Activated CD8-positive, alpha-beta T cell treated with anti-CD3 and anti-CD28 coated beads, Interleukin-2, amount 10 ng/mL, durations not matched to agents 7 days and 5 days (primary cell): ENCODE measurements around the gene NPEPL1. TPM values are rescaled to one million over a fixed set of nuclear protein-coding genes. Genes with fewer than 3 reads are reported as not detected.
"Not testable (repeated sequence)": the region's sequence is repeated elsewhere in the genome, so short reads cannot be mapped to it uniquely, and the experiment has no call there.

Experiments used
- ATAC-seq: fragments of 150-1000 bp; cut with Tn5 transposase; one replicate; pipeline ENCODE4 v1.10.0; 2021; ENCODE audit warnings: moderate library complexity
- CTCF ChIA-PET: fragments of 350-600 bp; sonication (Branson Sonifier 250); formaldehyde crosslinking; loops from one replicate; lab custom pipeline; 2021; ENCODE audit warnings: antibody characterized with exemption; lab: Charles Lee
- POLR2A ChIA-PET: fragments of 350-600 bp; sonication (Branson Sonifier 250); formaldehyde crosslinking; loops from one replicate; lab custom pipeline; 2021; ENCODE audit warnings: antibody characterized with exemption; lab: Charles Lee
- DNase-seq: peaks from one replicate; pipeline ENCODE4 v3.0.0-alpha.2; 2020
- H3K27ac Mint-ChIP-seq: one replicate; pipeline ENCODE4 v1.8.0; 2021; ENCODE audit warnings: mild to moderate bottlenecking, mixed read lengths
- H3K27me3 Mint-ChIP-seq: one replicate; pipeline ENCODE4 v1.8.0; 2021; ENCODE audit warnings: low read depth, mixed read lengths
- H3K36me3 Mint-ChIP-seq: one replicate; pipeline ENCODE4 v1.8.0; 2021; ENCODE audit warnings: low read depth, mixed read lengths
- H3K4me1 Mint-ChIP-seq: one replicate; pipeline ENCODE4 v1.8.0; 2021; ENCODE audit warnings: low read depth, mixed read lengths
- H3K4me3 Mint-ChIP-seq: one replicate; pipeline ENCODE4 v1.8.0; 2021; ENCODE audit warnings: mild to moderate bottlenecking, mixed read lengths
- H3K9me3 Mint-ChIP-seq: one replicate; pipeline ENCODE4 v1.8.0; 2022; ENCODE audit warnings: mixed read lengths; ENCODE audit not compliant: insufficient read depth
- total RNA-seq, 2 experiments: library from RNA; stranded (reverse); gene quantifications; one replicate each; pipeline ENCODE4 v1.2.3, GENCODE V29; 2021

The NPEPL1 gene
- total RNA-seq, 2 experiments from 2014 or later: 22.9 to 26.8 TPM

DNA sequence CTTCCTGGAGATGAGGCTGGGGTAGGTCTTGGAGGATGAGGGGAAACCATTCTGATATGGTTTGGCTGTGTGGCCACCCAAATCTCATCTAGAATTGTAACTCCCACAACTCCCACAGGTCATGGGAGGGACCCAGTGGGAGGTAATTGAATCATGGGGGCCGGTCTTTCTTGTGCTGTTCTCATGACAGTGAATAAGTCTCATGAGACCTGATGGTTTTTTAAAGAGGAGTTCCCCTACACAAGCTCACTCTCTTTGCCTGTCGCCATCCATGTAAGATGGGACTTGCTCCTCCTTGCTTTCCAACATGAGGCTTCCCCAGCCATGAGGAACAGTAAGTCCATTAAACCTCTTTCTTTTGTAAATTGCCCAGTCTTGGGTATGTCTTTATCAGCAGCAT lies 58.1 kb downstream of the NPEPL1 start:
- H3K4me1 Mint-ChIP-seq, H3K4me3 Mint-ChIP-seq, ATAC-seq: not testable (repeated sequence)

DNA sequence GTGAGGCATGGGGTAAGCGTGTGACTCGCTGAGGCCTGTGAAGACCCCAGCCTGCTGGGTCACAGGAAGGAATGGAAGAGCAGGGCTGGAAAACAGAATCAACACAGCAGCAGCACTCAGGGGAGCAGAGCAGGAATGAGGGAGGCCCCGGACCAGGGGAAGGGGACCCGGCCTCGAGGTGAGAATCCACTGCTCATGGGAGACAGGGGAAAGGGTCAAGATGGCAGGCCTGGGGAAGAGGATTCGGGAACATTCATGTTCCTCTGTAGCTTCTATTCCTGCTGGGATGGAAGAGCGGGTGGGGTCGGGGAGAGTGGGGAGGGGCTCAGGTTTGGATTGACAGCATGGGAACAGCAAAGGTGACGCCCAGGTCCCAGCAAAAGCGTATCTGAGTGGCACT lies 59.4 kb downstream of the NPEPL1 start:
- ChIA-PET POLR2A (no interaction called here), CTCF (no interaction called here)
- no peak for ATAC-seq
- peaks cover 8% of the 10 kb centered on the region for H3K4me1 Mint-ChIP-seq
- DNase-seq: peak; percentile 6
- H3K9me3 Mint-ChIP-seq: no peaks in the 10 kb centered on the region
- H3K4me3 Mint-ChIP-seq: no peak overlapping the region
- H3K27ac Mint-ChIP-seq: no peak overlapping the region
- H3K36me3 Mint-ChIP-seq: no peaks in the 10 kb centered on the region
- H3K27me3 Mint-ChIP-seq: peaks cover 20% of the 10 kb centered on the region

More for the DNA sequence above, 58.1 kb downstream of the NPEPL1 start:
- DNase-seq, H3K9me3 Mint-ChIP-seq, H3K27ac Mint-ChIP-seq, H3K36me3 Mint-ChIP-seq, CTCF ChIA-PET: not testable (repeated sequence)
- peaks cover 15% of the 10 kb centered on the region for H3K27me3 Mint-ChIP-seq
- POLR2A ChIA-PET: interaction anchor here (0.9 kb wide), 1 partner anchor 515 kb away, joined by 3 read pairs; no protein-coding TSS in a partner anchor

DNA sequence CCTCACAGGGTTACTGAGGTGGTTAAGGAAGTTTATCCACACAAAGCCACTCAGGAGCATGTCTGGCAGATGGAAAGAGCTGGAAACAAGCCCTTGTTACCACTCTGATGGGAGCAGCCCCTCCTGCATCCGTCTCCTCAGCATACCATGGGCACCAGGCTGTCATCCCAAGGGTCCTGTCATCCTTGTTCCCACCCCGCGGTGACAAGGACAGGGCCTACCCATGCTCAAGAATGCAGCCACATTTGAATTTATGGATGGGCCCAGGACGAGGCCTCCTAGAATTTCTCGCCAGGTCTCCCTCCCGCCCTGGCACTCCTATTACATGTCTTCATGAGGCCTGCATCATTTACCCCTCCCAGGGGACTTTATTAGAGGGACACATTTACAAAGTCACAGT lies 60.0 kb downstream of the NPEPL1 start:
- POLR2A ChIA-PET: no interaction called here
- H3K4me1 Mint-ChIP-seq: peaks cover 8% of the 10 kb centered on the region
- H3K36me3 Mint-ChIP-seq: no peaks in the 10 kb centered on the region
- H3K27me3 Mint-ChIP-seq: peaks cover 19% of the 10 kb centered on the region
- ATAC-seq (no peak), DNase-seq (peak; percentile 5)
- H3K4me3 Mint-ChIP-seq: no peak overlapping the region
- no peaks in the 10 kb centered on the region for H3K9me3 Mint-ChIP-seq
- no peak overlapping the region for H3K27ac Mint-ChIP-seq
- CTCF ChIA-PET: no interaction called here

DNA sequence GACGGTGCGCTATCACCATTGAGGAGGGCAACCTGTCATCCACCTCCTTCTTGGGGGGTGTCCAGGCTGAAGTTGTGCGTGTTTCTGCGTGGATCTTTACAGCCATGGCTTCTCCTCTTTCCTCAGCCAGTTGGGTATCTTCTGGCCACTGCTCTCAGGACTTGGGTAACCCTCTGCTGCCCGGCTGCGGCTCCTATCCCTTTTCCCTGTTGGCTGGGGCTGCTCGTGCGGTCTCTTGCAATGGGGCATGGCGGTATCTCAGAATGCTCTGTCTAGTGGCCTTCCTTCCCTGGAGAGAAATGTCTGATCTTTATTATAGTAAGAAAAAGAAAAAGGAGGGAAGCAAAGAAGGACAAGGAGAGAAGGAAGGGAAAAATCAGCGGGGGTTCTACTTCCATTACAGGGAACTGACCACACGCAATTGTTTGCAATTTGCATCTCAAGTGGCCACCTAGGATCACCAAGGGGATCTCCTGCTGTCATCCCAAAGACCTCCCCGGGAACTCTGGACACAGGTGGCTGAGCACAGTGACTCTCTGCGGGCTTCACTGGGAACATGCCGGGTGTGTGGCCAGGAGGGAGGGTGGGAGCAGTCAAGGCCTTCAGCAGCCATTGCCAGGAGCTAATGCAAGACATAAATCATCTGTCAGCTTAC lies 60.8 kb downstream of the NPEPL1 start:
- Mint-ChIP-seq H3K36me3 (no peaks in the 10 kb centered on the region), H3K4me3 (no peak overlapping the region), H3K4me1 (peaks cover 8% of the 10 kb centered on the region), H3K9me3 (no peaks in the 10 kb centered on the region), H3K27ac (no peak overlapping the region), H3K27me3 (peaks cover 15% of the 10 kb centered on the region)
- ChIA-PET POLR2A (no interaction called here), CTCF (no interaction called here)
- ATAC-seq (no peak), DNase-seq (no peak)

DNA sequence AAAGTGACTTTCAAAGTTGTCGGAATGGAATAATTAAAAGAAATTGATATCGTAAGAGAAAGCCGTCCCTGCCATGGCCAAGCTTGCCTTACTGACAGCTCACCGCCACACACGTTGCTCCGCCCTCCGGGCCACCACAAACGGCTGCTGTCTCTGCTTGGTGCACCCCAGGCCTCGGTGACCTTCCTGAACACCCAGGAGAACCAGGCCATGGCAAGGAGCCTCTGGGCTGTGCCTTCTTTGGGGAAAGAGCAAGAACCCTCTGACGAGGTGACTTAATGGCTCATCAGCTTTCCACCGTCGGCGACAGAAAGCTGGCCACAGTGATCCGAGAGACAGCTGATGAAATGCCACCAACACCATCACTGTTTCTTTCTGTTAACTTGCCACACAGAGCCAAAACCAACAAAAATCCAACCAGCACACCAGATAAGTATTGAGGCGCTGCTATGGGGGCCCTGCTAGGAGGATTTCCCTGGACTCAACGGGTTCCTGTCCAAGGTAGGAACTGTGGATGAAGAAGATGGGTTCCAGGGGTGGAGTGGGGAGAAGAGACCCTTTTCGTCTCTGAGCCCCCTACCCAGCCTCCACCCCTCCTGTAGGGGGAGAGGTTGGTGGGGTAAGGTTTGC lies 61.4 kb downstream of the NPEPL1 start:
- ChIA-PET POLR2A (no interaction called here), CTCF (no interaction called here)
- H3K4me1 Mint-ChIP-seq: peaks cover 8% of the 10 kb centered on the region
- H3K4me3 Mint-ChIP-seq: no peak overlapping the region
- H3K9me3 Mint-ChIP-seq: no peaks in the 10 kb centered on the region
- no peaks in the 10 kb centered on the region for H3K36me3 Mint-ChIP-seq
- DNase-seq (no peak), ATAC-seq (no peak)
- H3K27ac Mint-ChIP-seq: no peak overlapping the region
- H3K27me3 Mint-ChIP-seq: peaks cover 15% of the 10 kb centered on the region

DNA sequence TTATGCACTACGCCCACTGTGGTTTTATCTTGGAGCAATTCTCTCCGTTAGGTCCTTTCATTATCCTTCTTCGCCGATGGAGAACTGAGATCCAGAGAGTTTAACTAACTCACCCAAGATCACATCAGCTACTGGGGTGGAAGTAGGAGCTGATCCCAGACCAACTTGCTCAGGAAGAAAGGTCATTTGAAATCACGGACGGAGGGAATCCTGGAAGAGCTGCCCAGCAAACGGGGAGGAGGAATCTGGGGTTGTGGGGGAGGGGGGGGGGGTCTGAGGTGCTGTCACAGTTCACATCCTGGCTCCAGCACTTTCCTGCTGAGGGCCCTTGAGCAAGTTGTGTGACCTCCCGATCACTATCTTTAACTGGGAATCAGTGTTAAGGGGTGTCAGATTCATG lies 62.0 kb downstream of the NPEPL1 start:
- ATAC-seq (no peak), DNase-seq (no peak)
- H3K9me3 Mint-ChIP-seq: no peaks in the 10 kb centered on the region
- H3K4me3 Mint-ChIP-seq: no peak overlapping the region
- H3K4me1 Mint-ChIP-seq: peaks cover 8% of the 10 kb centered on the region
- ChIA-PET CTCF (no interaction called here), POLR2A (no interaction called here)
- no peaks in the 10 kb centered on the region for H3K36me3 Mint-ChIP-seq
- H3K27me3 Mint-ChIP-seq: peaks cover 18% of the 10 kb centered on the region
- no peak overlapping the region for H3K27ac Mint-ChIP-seq

DNA sequence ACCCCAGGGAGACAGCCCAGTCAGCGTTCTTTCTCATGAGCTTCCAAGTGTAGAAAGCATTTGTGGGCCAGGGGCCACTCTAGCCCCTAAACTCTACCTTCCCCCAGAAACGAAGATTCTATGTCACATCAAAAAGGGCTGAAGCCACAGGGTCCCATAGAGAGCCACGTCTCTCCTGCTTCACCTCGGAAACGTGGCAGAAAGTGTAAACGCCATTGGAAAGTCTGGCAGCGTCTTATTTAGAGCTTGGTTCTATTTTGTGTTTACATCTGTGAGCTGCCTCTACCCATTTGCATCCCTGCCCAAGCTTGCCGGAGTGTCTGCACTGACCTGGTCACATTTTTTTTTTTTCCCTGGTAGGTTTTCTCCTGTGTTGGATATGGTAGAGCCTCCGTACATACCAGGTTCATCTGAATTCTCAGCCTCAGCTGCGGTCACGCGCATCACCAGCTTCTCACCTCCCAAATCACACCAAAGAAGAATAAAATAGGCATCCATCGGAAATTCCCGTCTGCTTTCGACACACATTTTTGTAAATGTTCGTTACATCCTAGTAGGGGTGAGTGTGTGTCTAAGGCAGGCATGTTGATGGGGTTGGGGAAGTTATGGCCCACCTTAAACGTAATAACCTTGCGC lies 62.6 kb downstream of the NPEPL1 start:
- POLR2A ChIA-PET: no interaction called here
- H3K36me3 Mint-ChIP-seq: no peaks in the 10 kb centered on the region
- H3K27ac Mint-ChIP-seq: no peak overlapping the region
- no peaks in the 10 kb centered on the region for H3K9me3 Mint-ChIP-seq
- H3K4me3 Mint-ChIP-seq: no peak overlapping the region
- peaks cover 8% of the 10 kb centered on the region for H3K4me1 Mint-ChIP-seq
- no peak for DNase-seq
- ATAC-seq: no peak
- CTCF ChIA-PET: no interaction called here
- peaks cover 19% of the 10 kb centered on the region for H3K27me3 Mint-ChIP-seq

DNA sequence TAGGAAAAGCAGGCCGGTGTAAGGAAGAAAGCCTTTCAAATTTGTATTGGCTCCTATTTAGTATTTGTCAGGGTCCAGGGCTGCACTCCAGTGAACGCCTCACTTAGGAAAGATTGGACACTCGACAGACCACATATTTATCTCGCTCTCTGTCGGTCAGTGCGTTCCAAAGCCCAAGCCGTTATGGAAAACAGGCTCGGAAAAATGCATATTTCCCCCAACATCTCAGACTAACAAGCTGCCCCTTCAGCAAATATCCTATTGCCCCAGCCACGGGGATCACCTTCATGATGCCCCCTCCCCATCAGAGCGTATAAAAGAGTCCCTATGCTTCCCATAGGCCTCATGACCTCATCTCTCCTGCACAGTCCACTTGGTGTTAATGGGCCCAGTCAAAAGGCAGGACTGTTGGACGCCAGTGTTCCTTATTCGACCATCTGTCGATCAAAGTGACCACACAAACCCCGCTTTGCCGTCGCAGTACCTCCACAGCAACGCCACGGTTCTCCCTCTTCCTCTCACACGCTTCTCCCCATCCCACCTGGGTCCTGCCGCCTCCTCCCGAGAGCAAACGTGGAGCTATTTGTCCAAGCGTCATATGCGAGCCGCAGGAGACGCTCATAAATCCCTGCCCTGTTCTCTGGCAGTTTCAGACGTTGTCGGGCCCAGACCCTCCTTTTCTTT lies 63.3 kb downstream of the NPEPL1 start:
- H3K4me3 Mint-ChIP-seq: no peak overlapping the region
- ChIA-PET CTCF (no interaction called here), POLR2A (no interaction called here)

DNA sequence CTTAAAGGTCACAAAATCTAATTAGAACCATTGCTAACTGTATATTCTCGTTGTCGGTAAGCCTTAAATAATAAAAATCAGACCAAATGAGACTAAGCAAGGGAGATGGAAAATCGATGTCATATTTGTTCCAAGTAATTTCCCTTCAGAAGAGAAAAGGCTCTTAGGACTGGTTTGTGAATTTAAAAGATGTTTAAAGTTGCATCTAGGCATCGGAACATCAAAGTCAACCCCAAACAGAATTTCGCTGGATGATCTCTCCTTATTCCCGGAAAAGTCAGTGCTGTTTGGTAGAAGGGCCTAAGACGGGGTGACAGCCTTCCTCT lies 63.8 kb downstream of the NPEPL1 start:
- Mint-ChIP-seq H3K9me3 (no peaks in the 10 kb centered on the region), H3K4me1 (peaks cover 8% of the 10 kb centered on the region), H3K4me3 (no peak overlapping the region), H3K27ac (no peak overlapping the region), H3K27me3 (peaks cover 21% of the 10 kb centered on the region), H3K36me3 (no peaks in the 10 kb centered on the region)
- DNase-seq (no peak), ATAC-seq (no peak)
- POLR2A ChIA-PET: no interaction called here
- CTCF ChIA-PET: no interaction called here

More for the DNA sequence above, 63.3 kb downstream of the NPEPL1 start:
- Mint-ChIP-seq H3K27me3 (peaks cover 17% of the 10 kb centered on the region), H3K27ac (no peak overlapping the region), H3K4me1 (peaks cover 8% of the 10 kb centered on the region), H3K36me3 (no peaks in the 10 kb centered on the region), H3K9me3 (no peaks in the 10 kb centered on the region)
- ATAC-seq: no peak
- DNase-seq: no peak

DNA sequence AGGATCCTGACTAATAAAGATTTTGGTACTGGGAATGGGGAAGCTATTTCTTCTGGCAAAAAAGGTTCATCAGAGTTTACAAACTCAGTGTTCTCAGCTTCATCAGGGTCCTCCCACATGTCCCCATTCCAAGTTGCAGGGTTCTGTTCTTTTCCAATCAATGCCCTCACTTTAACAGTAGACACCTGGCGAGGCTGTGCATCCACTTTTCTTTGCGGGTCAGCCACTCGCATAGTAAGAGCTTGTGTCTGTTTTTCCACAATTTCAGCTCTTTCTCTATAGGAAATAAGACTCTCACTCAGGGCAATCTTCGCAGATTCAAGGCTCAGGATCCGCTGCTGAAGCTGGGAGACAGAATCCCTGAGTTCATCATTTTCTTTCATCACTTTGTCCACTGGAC lies 65.0 kb downstream of the NPEPL1 start:
- peaks cover 27% of the 10 kb centered on the region for H3K27me3 Mint-ChIP-seq
- H3K36me3 Mint-ChIP-seq, CTCF ChIA-PET, H3K9me3 Mint-ChIP-seq, H3K4me1 Mint-ChIP-seq, H3K27ac Mint-ChIP-seq, H3K4me3 Mint-ChIP-seq, ATAC-seq, DNase-seq, POLR2A ChIA-PET: not testable (repeated sequence)

DNA sequence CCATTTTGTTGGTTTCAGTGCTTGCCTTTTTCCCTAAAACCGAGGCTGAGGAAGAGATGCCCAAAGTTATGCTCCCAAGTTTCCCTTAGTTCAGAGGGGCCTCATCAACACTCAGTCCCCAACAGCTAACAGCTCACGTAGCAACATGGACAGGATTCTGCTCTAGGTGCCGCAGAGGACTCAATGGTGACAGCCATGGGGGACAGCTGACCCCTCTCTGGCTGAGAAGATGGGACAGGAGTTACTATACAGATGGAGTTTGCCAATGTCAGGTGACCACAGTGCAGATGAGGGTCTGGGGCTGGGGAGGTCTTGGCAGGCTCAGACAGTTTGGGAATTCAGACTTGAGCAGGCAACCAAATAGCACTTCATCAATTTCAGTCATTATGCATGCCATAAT lies 67.3 kb downstream of the NPEPL1 start:
- DNase-seq (no peak), ATAC-seq (no peak)
- H3K27me3 Mint-ChIP-seq: peaks cover 36% of the 10 kb centered on the region
- no peak overlapping the region for H3K4me3 Mint-ChIP-seq
- no peaks in the 10 kb centered on the region for H3K9me3 Mint-ChIP-seq
- ChIA-PET CTCF (no interaction called here), POLR2A (no interaction called here)
- H3K27ac Mint-ChIP-seq: no peak overlapping the region
- H3K36me3 Mint-ChIP-seq: no peaks in the 10 kb centered on the region
- peaks cover 8% of the 10 kb centered on the region for H3K4me1 Mint-ChIP-seq

DNA sequence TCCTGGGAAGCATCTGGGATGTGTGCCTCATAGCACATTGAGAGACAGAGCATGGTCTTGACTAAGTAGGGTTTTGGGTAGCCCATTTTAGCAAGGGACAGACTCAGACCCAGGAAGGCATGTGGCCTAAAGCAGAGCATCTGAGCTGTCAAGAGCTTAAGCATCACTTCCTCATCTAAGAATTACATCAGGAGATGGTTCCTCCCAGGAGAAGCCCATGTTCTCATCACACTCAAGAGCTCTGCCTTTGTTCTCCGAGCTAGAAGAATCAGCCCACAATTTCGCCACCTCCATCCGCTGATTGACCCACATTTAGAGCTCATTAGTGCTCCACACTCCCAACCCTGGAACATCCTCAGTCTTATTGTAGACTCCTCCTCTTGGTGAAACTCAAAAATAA lies 68.3 kb downstream of the NPEPL1 start:
- ChIA-PET CTCF (no interaction called here), POLR2A (no interaction called here)
- DNase-seq: no peak

More for the DNA sequence above, 68.3 kb downstream of the NPEPL1 start:
- no peaks in the 10 kb centered on the region for H3K9me3 Mint-ChIP-seq
- H3K4me3 Mint-ChIP-seq: no peak overlapping the region
- peaks cover 45% of the 10 kb centered on the region for H3K27me3 Mint-ChIP-seq
- ATAC-seq: no peak
- H3K27ac Mint-ChIP-seq: no peak overlapping the region
- peaks cover 8% of the 10 kb centered on the region for H3K4me1 Mint-ChIP-seq
- no peaks in the 10 kb centered on the region for H3K36me3 Mint-ChIP-seq
